ENCODE data around the gene CWH43.
"Not testable (repeated sequence)": the region's sequence is repeated elsewhere in the genome, so short reads cannot be mapped to it uniquely, and the experiment has no call there.

The CWH43 gene

GRCh38 chr4:48985976-48986653 is at the start of gene CWH43:
Gene CWH43 (plus strand): TSS chr4:48986275. CDS start chr4:48986430, 155 bp downstream.
- DNase-seq = no peak

DNA sequence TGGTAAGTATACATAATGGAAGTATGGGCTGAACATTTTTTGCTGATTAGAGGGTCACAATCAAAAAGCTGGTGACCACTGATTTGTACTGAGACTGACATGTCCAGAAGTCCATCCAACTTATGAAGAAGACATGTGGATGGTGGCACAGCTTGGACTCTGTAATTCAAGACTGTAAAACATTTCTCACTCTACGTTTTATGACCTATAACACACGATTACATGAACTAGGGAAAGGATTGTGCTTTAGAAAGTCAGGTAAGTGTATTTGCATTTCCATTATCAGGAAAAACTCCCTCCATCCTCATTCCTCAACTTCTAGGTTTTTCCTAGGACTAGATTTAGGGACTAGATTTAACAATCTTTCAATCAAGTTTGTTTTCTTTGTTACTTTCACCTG is 49.0 kb upstream of the CWH43 start:
- DNase-seq = no peak

GRCh38 chr4:48938831-48939230 is 47.2 kb upstream of the CWH43 start:
- DNase-seq = no peak

DNA sequence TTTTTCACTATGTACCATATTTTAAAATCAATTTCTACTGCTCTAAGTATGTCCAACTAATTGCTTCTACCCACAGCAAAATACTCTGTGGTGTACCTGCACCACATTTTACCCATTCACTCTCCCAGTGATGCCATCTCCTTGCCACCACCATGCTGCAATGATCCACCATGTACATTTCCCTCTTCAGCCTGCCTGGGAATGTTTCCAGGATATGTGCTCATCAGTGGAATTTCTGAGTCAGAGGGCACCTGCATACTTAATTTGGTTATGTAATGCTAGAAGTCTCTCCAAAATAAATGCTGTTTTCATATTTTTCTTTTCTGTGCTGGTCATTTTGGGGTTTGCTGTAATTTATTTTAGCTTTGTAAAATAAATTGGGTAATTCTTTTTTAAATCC is 46.3 kb upstream of the CWH43 start:
- DNase-seq = peak; percentile 30

DNA sequence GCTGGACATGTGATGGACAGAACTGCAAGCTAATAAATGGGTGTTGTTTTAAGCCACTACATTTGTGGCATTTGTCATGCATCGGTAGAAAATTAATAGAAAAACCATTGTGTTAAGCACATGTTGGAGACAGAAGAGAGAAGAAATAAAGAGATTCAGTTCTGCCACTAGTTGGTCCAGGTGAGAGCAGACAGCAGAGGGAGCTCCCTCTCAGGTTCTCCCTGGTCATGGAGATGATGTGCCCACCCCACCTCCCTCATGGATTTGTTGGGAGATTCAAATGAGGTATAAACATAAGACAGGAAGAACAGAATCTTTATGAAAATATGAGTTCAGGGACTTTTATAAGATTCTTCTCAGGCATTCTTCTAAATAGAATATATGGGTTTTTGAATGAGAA is 42.7 kb upstream of the CWH43 start:
- DNase-seq = no peak

GRCh38 chr4:48944252-48944651 is 41.8 kb upstream of the CWH43 start:
- DNase-seq = no peak

GRCh38 chr4:48944756-48945241 is 41.3 kb upstream of the CWH43 start:
- DNase-seq = no peak

DNA sequence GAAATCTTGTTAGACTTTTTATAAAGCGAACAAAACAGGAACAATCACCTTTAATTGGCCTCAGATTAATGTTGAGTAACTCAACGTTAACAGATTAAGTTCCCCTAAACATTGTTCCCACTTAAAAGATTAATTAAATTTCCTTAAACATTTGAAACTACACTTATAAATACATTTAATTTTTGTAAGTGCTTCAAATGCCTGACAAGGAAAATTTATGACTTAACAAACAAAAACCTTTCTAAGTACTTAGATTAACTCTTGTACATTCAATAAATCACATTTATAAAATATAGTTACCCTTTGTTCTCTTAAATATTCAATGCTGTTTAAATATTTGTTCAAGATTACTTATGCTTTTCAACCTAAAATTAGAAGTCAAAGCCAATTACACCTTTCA is 40.1 kb upstream of the CWH43 start:
- DNase-seq = no peak

DNA sequence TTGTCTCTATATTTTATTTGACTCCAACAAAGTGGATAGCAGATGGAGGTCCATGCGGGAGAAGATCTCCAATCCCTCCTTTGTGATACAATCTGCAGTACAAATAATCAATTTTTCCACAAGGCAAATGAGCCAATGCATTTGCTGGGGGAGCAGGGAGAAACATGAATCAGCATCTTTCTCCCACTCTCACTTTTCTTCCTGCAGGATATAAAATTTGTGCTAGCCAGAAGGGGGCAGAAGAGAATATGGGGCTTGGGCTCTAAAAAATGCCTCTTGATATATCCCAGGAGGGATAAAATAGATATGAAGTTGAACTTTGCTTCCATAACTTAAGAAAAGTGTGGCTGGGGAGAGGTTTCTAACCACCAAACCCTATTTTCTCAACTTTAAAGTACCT is 38.3 kb upstream of the CWH43 start:
- no peak for DNase-seq

DNA sequence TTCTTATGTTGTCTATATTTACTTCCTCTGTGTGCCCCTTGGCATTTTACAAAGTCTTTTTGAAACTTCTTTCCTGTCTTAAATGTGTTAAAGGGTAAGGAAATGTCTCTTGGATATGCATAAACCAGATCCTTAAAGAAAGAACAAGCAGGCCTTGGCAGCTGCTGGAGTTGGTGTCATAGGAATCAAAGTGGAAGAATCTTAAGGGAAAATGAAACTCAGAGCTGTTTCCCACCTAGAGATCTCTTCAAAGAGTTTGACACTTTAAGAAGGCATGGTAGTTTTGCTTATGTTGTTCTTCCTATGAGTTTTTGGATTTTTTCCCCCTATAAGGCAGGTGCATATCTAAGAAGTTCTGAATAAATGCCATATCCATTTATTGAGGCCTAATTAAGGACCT is 37.0 kb upstream of the CWH43 start:
- no peak for DNase-seq

GRCh38 chr4:48949518-48950219 is 36.4 kb upstream of the CWH43 start:
- DNase-seq = no peak

DNA sequence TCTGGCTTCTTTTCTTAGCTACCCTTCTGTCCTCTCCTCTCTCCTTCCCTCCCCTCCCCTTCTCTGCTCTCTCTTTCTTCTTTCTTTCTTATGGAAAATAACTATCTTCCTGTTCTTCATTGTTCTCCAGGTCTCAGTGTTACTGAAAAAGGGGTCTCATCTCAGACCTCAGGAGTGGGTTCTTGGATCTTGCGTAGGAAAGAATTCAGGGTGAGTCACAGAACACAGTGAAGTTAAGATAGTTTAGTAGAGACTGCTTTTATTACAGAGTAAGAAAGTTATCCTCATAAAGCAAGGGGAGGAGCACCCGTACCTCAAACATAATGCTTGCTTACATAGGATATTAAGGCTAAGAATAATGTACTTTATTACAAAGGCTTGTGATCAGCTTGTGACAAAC is 31.8 kb upstream of the CWH43 start:
- no peak for DNase-seq

GRCh38 chr4:48957366-48957765 is 28.7 kb upstream of the CWH43 start:
- DNase-seq = not testable (repeated sequence)

- DNase-seq = no peak
These were observed 27.5 kb upstream of the CWH43 start for GRCh38 chr4:48958582-48958981.

GRCh38 chr4:48960988-48961635 is 25.0 kb upstream of the CWH43 start:
- DNase-seq = no peak

DNA sequence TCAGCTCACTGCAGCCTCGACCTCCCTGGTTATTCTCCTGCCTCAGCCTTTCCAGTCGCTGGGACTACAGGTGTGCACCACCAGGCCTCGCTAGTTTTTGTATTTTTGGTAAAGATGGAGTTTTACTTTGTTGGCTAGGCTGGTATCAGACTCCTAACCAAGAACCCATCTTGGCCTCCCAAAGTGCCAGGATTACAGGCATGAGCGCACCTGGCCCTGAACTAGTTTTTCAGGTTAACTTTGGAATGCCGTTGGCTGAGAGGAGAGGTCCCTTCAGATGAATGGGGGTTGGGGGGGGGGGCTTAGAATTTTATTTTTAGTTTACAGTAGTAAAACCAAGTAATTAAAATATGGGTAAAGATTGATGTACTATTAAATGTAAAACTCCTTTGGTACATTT is 23.4 kb upstream of the CWH43 start:
- no peak for DNase-seq

GRCh38 chr4:48963042-48963679 is 22.9 kb upstream of the CWH43 start:
- DNase-seq = no peak

GRCh38 chr4:48967101-48967500 is 19.0 kb upstream of the CWH43 start:
- DNase-seq = no peak

GRCh38 chr4:48967631-48968030 is 18.4 kb upstream of the CWH43 start:
- DNase-seq = no peak

GRCh38 chr4:48968814-48969213 is 17.3 kb upstream of the CWH43 start:
- no peak for DNase-seq

DNA sequence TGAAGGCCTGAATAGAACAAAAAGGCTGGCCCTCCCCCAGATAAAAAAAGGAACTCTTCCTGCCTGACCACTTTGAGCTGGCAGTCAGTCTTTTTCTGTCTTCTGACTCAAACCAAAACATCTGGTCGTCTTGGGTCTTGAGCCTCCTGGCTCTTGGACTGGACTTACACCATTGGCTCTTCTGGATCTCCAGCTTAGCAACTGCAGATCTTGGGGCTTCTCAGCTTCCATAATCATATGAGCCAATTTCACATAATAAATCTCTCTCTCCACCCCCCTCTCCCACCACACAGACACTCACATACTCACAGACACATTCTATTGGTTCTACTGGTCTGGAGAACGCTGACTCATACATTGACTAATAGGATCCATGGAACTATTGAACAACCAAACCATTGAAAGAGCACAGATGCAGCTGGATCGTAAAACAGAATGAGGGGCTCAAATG is 15.6 kb upstream of the CWH43 start:
- no peak for DNase-seq

- DNase-seq = no peak
These were observed 11.0 kb upstream of the CWH43 start for GRCh38 chr4:48974979-48975640.

- DNase-seq = no peak
These were observed 10.0 kb upstream of the CWH43 start for GRCh38 chr4:48976041-48976440.
